ENCODE data around the gene BMPR1A.
"Not testable (repeated sequence)": the region's sequence is repeated elsewhere in the genome, so short reads cannot be mapped to it uniquely, and the experiment has no call there.

The BMPR1A gene

GRCh38 chr10:86938260-86938659 lies 181.8 kb downstream of the BMPR1A start:
- TF ChIP-seq, protein P1, sequence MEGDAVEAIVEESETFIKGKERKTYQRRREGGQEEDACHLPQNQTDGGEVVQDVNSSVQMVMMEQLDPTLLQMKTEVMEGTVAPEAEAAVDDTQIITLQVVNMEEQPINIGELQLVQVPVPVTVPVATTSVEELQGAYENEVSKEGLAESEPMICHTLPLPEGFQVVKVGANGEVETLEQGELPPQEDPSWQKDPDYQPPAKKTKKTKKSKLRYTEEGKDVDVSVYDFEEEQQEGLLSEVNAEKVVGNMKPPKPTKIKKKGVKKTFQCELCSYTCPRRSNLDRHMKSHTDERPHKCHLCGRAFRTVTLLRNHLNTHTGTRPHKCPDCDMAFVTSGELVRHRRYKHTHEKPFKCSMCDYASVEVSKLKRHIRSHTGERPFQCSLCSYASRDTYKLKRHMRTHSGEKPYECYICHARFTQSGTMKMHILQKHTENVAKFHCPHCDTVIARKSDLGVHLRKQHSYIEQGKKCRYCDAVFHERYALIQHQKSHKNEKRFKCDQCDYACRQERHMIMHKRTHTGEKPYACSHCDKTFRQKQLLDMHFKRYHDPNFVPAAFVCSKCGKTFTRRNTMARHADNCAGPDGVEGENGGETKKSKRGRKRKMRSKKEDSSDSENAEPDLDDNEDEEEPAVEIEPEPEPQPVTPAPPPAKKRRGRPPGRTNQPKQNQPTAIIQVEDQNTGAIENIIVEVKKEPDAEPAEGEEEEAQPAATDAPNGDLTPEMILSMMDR (IDR thresholded peaks at IDR 0.05; ENCODE audit: low read depth, low read length, missing control alignments) = no peak
- no peak overlapping the region for H3K4me3 ChIP-seq (replicated peaks; ENCODE audit: low read depth, low read length)
- no peak for DNase-seq (ENCODE audit: extremely low read depth, low read depth)

- not testable (repeated sequence) for H3K4me3 ChIP-seq (replicated peaks; ENCODE audit: low read depth, low read length)
These were observed 183.7 kb downstream of the BMPR1A start for GRCh38 chr10:86940076-86940475.

DNA sequence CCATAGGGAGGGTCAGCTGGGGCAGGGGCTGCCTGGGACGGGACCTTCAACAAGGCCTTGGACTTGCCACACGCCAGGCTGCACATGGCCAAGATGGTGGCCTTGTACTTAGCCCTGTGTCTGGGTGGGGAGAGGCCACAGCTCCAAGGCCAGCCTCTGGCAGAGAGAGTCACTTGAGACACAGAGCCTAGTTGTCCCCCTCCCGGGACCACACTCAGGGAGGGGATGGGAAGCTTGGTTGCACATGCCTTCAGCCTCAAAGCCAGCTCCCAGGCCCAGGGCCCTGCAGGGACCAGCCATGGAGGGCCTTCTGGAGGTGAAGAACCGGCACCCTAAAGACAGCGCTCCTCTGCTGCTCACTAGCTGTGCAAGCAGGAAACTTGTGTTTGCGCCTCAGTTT lies 184.3 kb downstream of the BMPR1A start:
- TF ChIP-seq, protein P1 (IDR thresholded peaks at IDR 0.05; ENCODE audit: low read depth, low read length, missing control alignments) = no peak
- no peak overlapping the region for H3K4me3 ChIP-seq (replicated peaks; ENCODE audit: low read depth, low read length)
- no peak for DNase-seq (ENCODE audit: extremely low read depth, low read depth)

More at GRCh38 chr10:86940076-86940475, 183.7 kb downstream of the BMPR1A start:
- DNase-seq (ENCODE audit: extremely low read depth, low read depth) = not testable (repeated sequence)

- H3K4me3 ChIP-seq (replicated peaks; ENCODE audit: low read depth, low read length) = no peak overlapping the region
- DNase-seq (ENCODE audit: extremely low read depth, low read depth) = no peak
- TF ChIP-seq, protein P1 (IDR thresholded peaks at IDR 0.05; ENCODE audit: low read depth, low read length, missing control alignments) = no peak
These were observed 185.0 kb downstream of the BMPR1A start for GRCh38 chr10:86941426-86941825.

- TF ChIP-seq, protein P1 (IDR thresholded peaks at IDR 0.05; ENCODE audit: low read depth, low read length, missing control alignments) = no peak
- DNase-seq (ENCODE audit: extremely low read depth, low read depth) = no peak
- no peak overlapping the region for H3K4me3 ChIP-seq (replicated peaks; ENCODE audit: low read depth, low read length)
These were observed 185.6 kb downstream of the BMPR1A start for GRCh38 chr10:86941991-86942421.

- H3K4me3 ChIP-seq (replicated peaks; ENCODE audit: low read depth, low read length) = no peak overlapping the region
- DNase-seq (ENCODE audit: extremely low read depth, low read depth) = no peak
- TF ChIP-seq, protein P1 (IDR thresholded peaks at IDR 0.05; ENCODE audit: low read depth, low read length, missing control alignments) = no peak
These were observed 186.3 kb downstream of the BMPR1A start for GRCh38 chr10:86942441-86943315.

- no peak overlapping the region for H3K4me3 ChIP-seq (replicated peaks; ENCODE audit: low read depth, low read length)
- no peak for DNase-seq (ENCODE audit: extremely low read depth, low read depth)
- TF ChIP-seq, protein P1 (IDR thresholded peaks at IDR 0.05; ENCODE audit: low read depth, low read length, missing control alignments) = no peak
These were observed 187.1 kb downstream of the BMPR1A start for GRCh38 chr10:86943316-86944030.
